IMR-90 (cell line): ENCODE measurements around the gene CDK5. TPM values are rescaled to one million over a fixed set of nuclear protein-coding genes. Genes with fewer than 3 reads are reported as not detected.

Experiments
- ATAC-seq: fragments of 200-7000 bp; cut with Tn5 transposase; 2 replicates; pipeline ENCODE4 v1.9.1; 2020; ENCODE audit warnings: low read depth, mild to moderate bottlenecking, moderate library complexity
- BruUV-seq: library from RNA; stranded (reverse); fragments of 400-500 nt; replicated peaks from 2 replicates; lab custom pipeline; 2021; lab: Mats Ljungman, UMichigan
- CTCF ChIA-PET: fragments of 300-600 bp; formaldehyde crosslinking; extraction: SDS; loops from one replicate; lab custom pipeline; 2021; ENCODE audit warnings: antibody characterized with exemption; lab: Yijun Ruan, JAX
- POLR2A ChIA-PET: fragments of 300-600 bp; sonication (Branson Sonifier 250); formaldehyde crosslinking; loops from one replicate; lab custom pipeline; 2022; ENCODE audit warnings: antibody characterized with exemption; ENCODE audit not compliant: unreplicated experiment; lab: Charles Lee
- DNase-seq: peaks from one replicate; pipeline ENCODE4 v3.0.0; 2013
- H2AFZ ChIP-seq: replicated peaks from 2 replicates; pipeline ENCODE3; 2013; ENCODE audit warnings: low read length, mild to moderate bottlenecking; ENCODE audit not compliant: poor library complexity
- H2AK5ac ChIP-seq: 2 replicates; pipeline ENCODE4 v1.6.1; 2013; ENCODE audit warnings: low read depth, low read length, inconsistent platforms
- H2AK9ac ChIP-seq: replicated peaks from 2 replicates; pipeline ENCODE3; 2013; ENCODE audit warnings: mild to moderate bottlenecking, low read depth, low read length, moderate library complexity; ENCODE audit not compliant: poor library complexity
- H2BK120ac ChIP-seq: 2 replicates; pipeline ENCODE4 v1.6.1; 2013; ENCODE audit warnings: low read depth, low read length, inconsistent platforms
- H2BK15ac ChIP-seq: 3 replicates; pipeline ENCODE4 v1.6.1; 2013; ENCODE audit warnings: low read depth, low read length, inconsistent platforms
- H2BK20ac ChIP-seq: 2 replicates; pipeline ENCODE4 v1.6.1; 2013; ENCODE audit warnings: low read depth, mild to moderate bottlenecking, inconsistent platforms, low read length, moderate library complexity
- H2BK5ac ChIP-seq: 2 replicates; pipeline ENCODE4 v1.6.1; 2013; ENCODE audit warnings: mild to moderate bottlenecking, low read depth, low read length, inconsistent platforms; ENCODE audit not compliant: poor library complexity, severe bottlenecking
- H3K14ac ChIP-seq: replicated peaks from 2 replicates; pipeline ENCODE4 v1.6.1; 2013; ENCODE audit warnings: low read depth, low read length, inconsistent platforms
- H3K18ac ChIP-seq: 2 replicates; pipeline ENCODE4 v1.6.1; 2013; ENCODE audit warnings: low read depth, low read length, control low read depth
- H3K23ac ChIP-seq: 2 replicates; pipeline ENCODE4 v1.6.1; 2013; ENCODE audit warnings: low read depth, low read length, inconsistent platforms
- H3K27ac ChIP-seq: 2 replicates; pipeline ENCODE4 v1.5.1; 2013; ENCODE audit warnings: mild to moderate bottlenecking, control low read depth, low read length; ENCODE audit not compliant: insufficient read depth
- H3K27me3 ChIP-seq: 2 replicates; pipeline ENCODE4 v1.6.1; 2013; ENCODE audit warnings: low read length; ENCODE audit not compliant: control insufficient read depth, insufficient read depth
- H3K36me3 ChIP-seq: 2 replicates; pipeline ENCODE4 v1.6.1; 2013; ENCODE audit warnings: low read length, mixed read lengths; ENCODE audit not compliant: control insufficient read depth, insufficient read depth
- H3K4ac ChIP-seq: 2 replicates; pipeline ENCODE4 v1.6.1; 2013; ENCODE audit warnings: low read depth, low read length, inconsistent platforms
- H3K4me1 ChIP-seq: 2 replicates; pipeline ENCODE4 v1.6.1; 2013; ENCODE audit warnings: low read length, mixed read lengths; ENCODE audit not compliant: control insufficient read depth, insufficient read depth
- H3K4me2 ChIP-seq: 2 replicates; pipeline ENCODE4 v1.6.1; 2013; ENCODE audit warnings: low read depth, mild to moderate bottlenecking, control low read depth, low read length, moderate library complexity
- H3K4me3 ChIP-seq: 2 replicates; pipeline ENCODE4 v1.5.1; 2013; ENCODE audit warnings: low read depth, mild to moderate bottlenecking, control low read depth, low read length, moderate library complexity; ENCODE audit not compliant: insufficient read depth
- H3K56ac ChIP-seq: 2 replicates; pipeline ENCODE4 v1.6.1; 2013; ENCODE audit warnings: low read length, inconsistent platforms; ENCODE audit not compliant: insufficient read depth; ENCODE audit errors: extremely low read depth
- H3K79me1 ChIP-seq, 2 experiments: 2 replicates each; pipeline ENCODE4 v1.6.1; 2013; ENCODE audit warnings: low read length in 2 of 2, inconsistent platforms in 1 of 2, low read depth in 1 of 2
- H3K9ac ChIP-seq: 2 replicates; pipeline ENCODE4 v1.6.1; 2013; ENCODE audit warnings: low read depth, low read length, control low read depth
- H3K9me1 ChIP-seq: 2 replicates; pipeline ENCODE4 v1.6.1; 2013; ENCODE audit warnings: low read length, inconsistent platforms; ENCODE audit not compliant: insufficient read depth
- H3K9me3 ChIP-seq: 2 replicates; pipeline ENCODE4 v1.6.1; 2013; ENCODE audit warnings: low read length; ENCODE audit not compliant: control insufficient read depth, insufficient read depth
- H4K20me1 ChIP-seq: 2 replicates; pipeline ENCODE4 v1.6.1; 2013; ENCODE audit warnings: low read length, inconsistent platforms; ENCODE audit not compliant: insufficient read depth
- H4K5ac ChIP-seq: 2 replicates; pipeline ENCODE4 v1.6.1; 2013; ENCODE audit warnings: mild to moderate bottlenecking, low read depth, low read length, control low read depth
- H4K8ac ChIP-seq, 2 experiments: 2 replicates each; pipeline ENCODE4 v1.6.1; 2013; ENCODE audit warnings: low read depth in 2 of 2, low read length in 2 of 2, control low read depth in 1 of 2, inconsistent platforms in 1 of 2
- H4K91ac ChIP-seq: 2 replicates; pipeline ENCODE4 v1.6.1; 2013; ENCODE audit warnings: low read depth, low read length, inconsistent platforms; ENCODE audit not compliant: insufficient read depth
- BHLHE40 ChIP-seq: fragments of 150-350 bp; IDR thresholded peaks from 2 replicates; pipeline ENCODE4 v1.6.1; 2016; ENCODE audit warnings: mild to moderate bottlenecking, low read depth, low read length
- MAZ ChIP-seq: IDR thresholded peaks from 2 replicates; pipeline ENCODE4 v1.6.1; 2012; ENCODE audit warnings: low read depth, mild to moderate bottlenecking, low read length, improper control_type of control experiment, moderate library complexity, borderline replicate concordance
- NFE2L2 ChIP-seq: fragments of 150-350 bp; IDR thresholded peaks from 2 replicates; pipeline ENCODE4 v1.6.1; 2016; ENCODE audit warnings: low read depth, mild to moderate bottlenecking, low read length
- WGBS, 2 experiments: methylation state at CpG; one replicate each; pipeline versions ENCODE4 v1.1.5 to v1.1.7; 2013; ENCODE audit warnings: missing lambda C conversion rate in 2 of 2; ENCODE audit not compliant: insufficient read length in 1 of 2; ENCODE audit errors: extremely low coverage in 2 of 2; 5-methylcytosine and 5-hydroxymethylcytosine counted together
- dilution Hi-C: fragments of 300-500 bp; cut with HindIII; formaldehyde crosslinking; loops from one replicate; pipeline ENCODE4 v1.14.3; 2018; ENCODE audit warnings: low sequenced_read_pairs; ENCODE audit not compliant: unreplicated experiment
- in situ Hi-C: fragments of 300-500 bp; cut with MboI; formaldehyde crosslinking; loops from 3 replicates; pipeline ENCODE4 v1.14.3; 2019; ENCODE audit warnings: low sequenced_read_pairs, inconsistent platforms, mixed read lengths
- intact Hi-C: fragments of 100-400 bp; cut with micrococcal nuclease; formaldehyde crosslinking; loops from 2 replicates; pipeline ENCODE4 v1.10.0; 2022
- polyA plus RNA-seq, 3 experiments: library from polyadenylated mRNA; depleted of rRNA; stranded (reverse); fragments of >200 nt; gene quantifications; 2 replicates each; pipeline ENCODE4 v1.2.3, GENCODE V29; 2012; ENCODE audit warnings: low replicate concordance in 1 of 3
- total RNA-seq: library from RNA; depleted of rRNA; stranded (reverse); fragments of >200 nt; gene quantifications from 2 replicates; pipeline ENCODE4 v1.2.3, GENCODE V29; 2012
- TF ChIP-seq, protein P1 (sequence below): fragments of 150-350 bp; IDR thresholded peaks from 2 replicates; pipeline ENCODE4 v1.6.1; 2017; ENCODE audit warnings: mild to moderate bottlenecking, antibody characterized with exemption, low read length, low read depth

The CDK5 gene
- total and polyA plus RNA-seq, 2 of the 4 experiments (the other 2 are of a cell fraction), result 22.4 to 34.8 TPM

GRCh38 chr7:151015967-151016366 is 41.7 kb downstream of the CDK5 start:
- BruUV-seq, result no TSS peak

More at GRCh38 chr7:151015967-151016366, 41.7 kb downstream of the CDK5 start:
- Histone ChIP-seq H2BK5ac (no peak overlapping the region), H4K8ac (no peak overlapping the region), H3K79me1 (no peaks in the 10 kb centered on the region), H2AK5ac (no peak overlapping the region), H3K56ac (no peak overlapping the region), H4K5ac (no peak overlapping the region), H3K4me3 (no peak overlapping the region), H3K9ac (no peak overlapping the region), H3K18ac (no peak overlapping the region), H3K27me3 (peaks cover 48% of the 10 kb centered on the region), H3K23ac (no peak overlapping the region), H2BK15ac (no peak overlapping the region), H3K4ac (no peak overlapping the region), H3K4me1 (peaks cover 8% of the 10 kb centered on the region; the same call in 1 of the 2 replicates), H2BK20ac (no peak overlapping the region), H3K9me1 (no peaks in the 10 kb centered on the region), H4K91ac (no peak overlapping the region), H3K4me2 (no peak overlapping the region), H2AFZ (no peak overlapping the region), H3K36me3 (no peaks in the 10 kb centered on the region), H3K9me3 (no peaks in the 10 kb centered on the region), H2AK9ac (no peak overlapping the region), H4K20me1 (no peaks in the 10 kb centered on the region), H3K27ac (no peak overlapping the region), H2BK120ac (no peak overlapping the region), H3K14ac (no peak overlapping the region)
- WGBS, 2 experiments, result no CpG with 5 or more reads among the region's 5 CpGs
- TF ChIP-seq, protein P1, sequence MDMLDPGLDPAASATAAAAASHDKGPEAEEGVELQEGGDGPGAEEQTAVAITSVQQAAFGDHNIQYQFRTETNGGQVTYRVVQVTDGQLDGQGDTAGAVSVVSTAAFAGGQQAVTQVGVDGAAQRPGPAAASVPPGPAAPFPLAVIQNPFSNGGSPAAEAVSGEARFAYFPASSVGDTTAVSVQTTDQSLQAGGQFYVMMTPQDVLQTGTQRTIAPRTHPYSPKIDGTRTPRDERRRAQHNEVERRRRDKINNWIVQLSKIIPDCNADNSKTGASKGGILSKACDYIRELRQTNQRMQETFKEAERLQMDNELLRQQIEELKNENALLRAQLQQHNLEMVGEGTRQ, result no peak
- TF ChIP-seq MAZ (no peak), NFE2L2 (no peak), BHLHE40 (no peak)
- POLR2A ChIA-PET, result no interaction called here
- ATAC-seq (no peak), DNase-seq (no peak)
- CTCF ChIA-PET, result no interaction called here
- dilution Hi-C loops (no loop called here), intact Hi-C loops (no loop called here), in situ Hi-C loops (no loop called here)
